SH-SY5Y (cell line): Measurements from ENCODE around the gene OR4D1.
A peak's percentile ranks its signal among the peaks of the same experiment; 100 is the strongest.

ENCODE experiments used
- GATA2 ChIP-seq: IDR thresholded peaks from 2 replicates; pipeline ENCODE4 v1.6.1; 2011; ENCODE audit warnings: mild to moderate bottlenecking, low read depth, low read length
- GATA3 ChIP-seq: IDR thresholded peaks from 2 replicates; pipeline ENCODE4 v1.6.1; 2011; ENCODE audit warnings: low read depth, mild to moderate bottlenecking, low read length, moderate library complexity

Gene OR4D1

GRCh38 chr17:58144801-58145200, 3.4 kb upstream of the OR4D1 start:
- TF ChIP-seq GATA2 (no peak), GATA3 (no peak)

DNA sequence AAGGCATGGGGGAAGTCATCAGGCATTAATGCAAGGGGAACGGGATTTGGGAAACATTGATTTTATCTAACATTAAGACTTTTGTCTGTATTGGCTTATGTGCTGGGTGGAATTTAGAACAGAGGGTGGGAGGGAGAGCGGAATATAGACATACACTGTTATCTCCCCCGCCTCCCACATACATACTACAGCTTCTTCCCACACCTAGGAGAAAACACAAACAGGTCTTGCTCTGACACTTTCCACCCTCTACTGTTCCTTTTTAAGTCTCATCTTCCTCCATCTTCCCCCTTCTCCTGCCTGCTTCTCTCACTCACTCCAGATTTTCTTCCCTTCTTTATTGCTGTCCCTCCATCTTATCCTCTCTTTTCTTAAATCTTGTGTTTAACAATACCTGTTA, 425 bp downstream of the OR4D1 start:
- TF ChIP-seq GATA3 (no peak), GATA2 (no peak)

DNA sequence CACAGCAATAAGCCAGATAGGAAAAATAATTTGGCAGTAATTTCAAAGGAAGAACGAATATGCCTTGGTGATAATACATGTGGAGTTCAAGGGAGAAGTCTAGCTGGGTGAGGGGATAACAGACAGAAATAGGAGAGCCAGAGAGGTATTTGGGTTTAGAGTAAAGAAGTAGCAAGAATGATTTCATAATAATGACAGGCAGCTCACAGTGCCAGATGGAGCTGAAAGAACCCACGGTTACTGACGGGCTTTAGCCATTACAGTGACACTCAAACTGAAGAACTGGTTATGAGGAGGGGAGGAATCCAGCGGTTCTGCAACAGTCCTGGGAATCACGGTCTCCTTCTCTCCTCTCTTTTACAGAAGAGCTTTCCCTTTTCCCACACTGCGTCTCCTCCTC, 2.2 kb downstream of the OR4D1 start:
- TF ChIP-seq GATA2 (no peak), GATA3 (no peak)

DNA sequence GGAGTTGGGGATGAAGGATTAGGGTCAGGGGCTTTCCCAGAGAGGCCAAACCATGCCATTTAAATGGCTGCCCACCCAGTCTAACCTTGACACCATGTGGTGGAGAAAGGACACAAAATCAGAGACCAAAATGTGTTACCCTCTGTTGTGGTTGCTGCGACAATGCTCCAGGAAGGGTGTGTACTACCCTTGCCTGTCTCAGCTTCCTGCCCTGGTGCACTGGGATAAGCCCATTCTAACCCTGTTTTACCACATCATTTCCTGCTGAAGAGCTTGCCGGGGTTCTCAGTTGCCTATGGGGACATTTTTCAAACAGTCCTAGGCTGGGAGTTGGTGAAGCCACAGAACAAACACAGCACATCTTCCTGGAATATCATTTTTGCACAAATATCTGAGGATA, 4.9 kb downstream of the OR4D1 start:
- TF ChIP-seq GATA3 (no peak), GATA2 (no peak)

- TF ChIP-seq GATA2 (peak; percentile 15; the same call in 1 of the 2 replicates), GATA3 (no peak)
These were observed 5.5 kb downstream of the OR4D1 start for GRCh38 chr17:58153671-58154070.

GRCh38 chr17:58156839-58157803, 8.9 kb downstream of the OR4D1 start:
- no peak for TF ChIP-seq GATA3
- no peak for TF ChIP-seq GATA2

GRCh38 chr17:58158181-58158580, 10.0 kb downstream of the OR4D1 start:
- TF ChIP-seq GATA2: no peak
- no peak for TF ChIP-seq GATA3

DNA sequence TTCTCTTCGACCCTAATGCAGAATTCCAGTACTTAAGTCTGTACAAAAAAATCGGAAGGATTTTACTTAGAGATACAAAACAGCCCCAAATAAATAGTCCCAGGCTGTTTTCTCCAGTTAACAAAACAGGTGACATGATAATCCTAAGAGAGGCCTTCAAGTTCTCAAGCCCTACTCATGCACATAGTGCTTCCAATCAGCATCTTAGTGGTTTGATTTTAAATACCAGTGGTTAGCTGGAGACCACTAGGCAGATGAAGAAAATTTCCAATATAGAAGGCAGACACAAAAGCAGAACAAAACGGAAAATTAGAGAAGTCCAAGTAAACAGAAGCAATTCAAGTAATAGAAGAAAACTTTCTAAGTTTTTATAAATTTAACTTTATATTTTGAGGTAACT, 13.4 kb downstream of the OR4D1 start:
- TF ChIP-seq GATA2: no peak
- TF ChIP-seq GATA3: no peak

- TF ChIP-seq GATA3 (no peak), GATA2 (no peak)
These were observed 17.8 kb downstream of the OR4D1 start for GRCh38 chr17:58165981-58166380.

- TF ChIP-seq GATA2: no peak
- TF ChIP-seq GATA3: no peak
These were observed 18.5 kb downstream of the OR4D1 start, which contains the start of gene OR4D2 for GRCh38 chr17:58166682-58167081. TSS of gene OR4D2 (plus strand) at chr17:58166982. CDS start at chr17:58169656, 2,674 bp downstream.

DNA sequence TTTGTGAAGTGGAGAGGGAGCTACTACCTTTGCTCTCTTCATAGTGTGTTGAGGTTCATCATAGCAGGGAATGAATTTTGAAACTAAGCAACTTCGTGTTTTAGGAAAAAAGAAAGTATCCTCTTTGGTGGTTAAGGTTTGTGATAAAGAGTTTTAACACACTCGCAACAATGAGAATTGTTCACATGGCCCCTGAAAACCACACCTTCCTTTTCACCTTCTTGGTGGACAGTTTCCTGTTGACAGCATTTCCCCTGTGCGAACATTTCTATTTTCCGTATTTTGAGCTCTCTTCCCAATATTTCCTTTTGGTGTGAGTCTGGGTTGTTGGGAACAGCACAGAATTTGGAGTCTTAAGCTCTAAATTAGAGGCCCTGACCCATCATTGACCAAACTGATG, 22.4 kb downstream of the OR4D1 start:
- TF ChIP-seq GATA3: no peak
- TF ChIP-seq GATA2: no peak

DNA sequence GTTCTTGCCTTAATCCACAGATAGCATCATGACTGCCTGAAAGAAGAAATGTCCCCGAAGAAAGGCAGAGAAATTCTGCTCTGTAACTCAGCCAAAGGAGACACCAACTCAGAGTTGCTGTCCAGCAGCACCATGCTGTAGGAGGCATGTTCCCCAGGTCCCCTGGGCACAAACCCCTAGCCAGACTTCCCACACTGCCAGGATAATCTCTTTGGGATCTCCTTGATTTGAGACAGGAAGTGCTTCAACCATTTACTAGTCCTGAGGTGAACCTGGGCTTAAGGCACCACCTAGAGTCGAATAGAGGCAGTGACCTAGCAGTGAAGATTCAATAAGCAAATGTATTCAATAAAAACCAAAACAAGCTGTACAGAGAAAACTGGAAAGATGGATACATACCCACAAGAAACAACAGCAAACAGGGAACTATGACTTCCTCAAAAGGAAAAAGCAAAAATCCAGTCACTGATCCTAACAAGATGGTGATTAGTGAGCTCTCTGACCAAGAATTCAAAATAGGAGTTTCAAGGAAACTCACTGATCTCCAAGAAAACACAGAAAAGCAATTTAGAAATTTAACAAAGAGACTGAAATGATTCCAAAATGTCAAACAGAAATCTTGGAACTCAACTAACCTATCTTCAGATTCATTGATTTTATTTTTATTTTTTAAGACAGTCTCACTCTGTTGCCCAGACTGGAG, 24.3 kb downstream of the OR4D1 start:
- TF ChIP-seq GATA3: no peak
- peak; percentile 76 for TF ChIP-seq GATA2

GRCh38 chr17:58174871-58175270, 26.7 kb downstream of the OR4D1 start:
- TF ChIP-seq GATA3: no peak

GRCh38 chr17:58176200-58176599, 28.0 kb downstream of the OR4D1 start:
- TF ChIP-seq GATA2: no peak
- no peak for TF ChIP-seq GATA3

GRCh38 chr17:58181796-58182195, 33.6 kb downstream of the OR4D1 start:
- TF ChIP-seq GATA2 (no peak), GATA3 (no peak)

DNA sequence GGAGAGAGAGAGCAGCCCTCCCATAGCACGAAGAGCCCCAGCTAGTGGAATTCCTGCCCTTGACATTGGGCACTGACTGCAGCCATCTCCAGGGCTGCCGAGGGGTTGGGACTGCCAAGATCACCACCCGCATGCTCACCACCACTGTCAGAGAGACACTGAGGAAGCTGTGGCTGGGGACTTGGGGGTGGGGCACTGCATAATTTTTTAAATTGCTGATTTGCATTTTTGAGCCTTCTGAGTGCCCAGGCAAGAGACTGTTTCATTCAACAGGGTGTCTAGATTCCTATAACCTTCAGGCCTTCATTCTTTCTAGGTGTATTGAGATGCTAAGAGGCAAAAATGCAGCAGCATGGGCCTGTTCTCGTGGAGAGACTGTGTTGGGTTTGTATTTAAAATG, 35.3 kb downstream of the OR4D1 start:
- no peak for TF ChIP-seq GATA2
- TF ChIP-seq GATA3: no peak
